ENCODE results near the gene ARHGAP24. TPM values are rescaled to one million over a fixed set of nuclear protein-coding genes. Genes with fewer than 3 reads are reported as not detected.
A peak's percentile ranks its signal among the peaks of the same experiment; 100 is the strongest.

Gene ARHGAP24
- polyA plus RNA-seq, 4 donors: 34.3 to 123 (median 108) TPM

GRCh38 chr4:86036736-86037135, 561.8 kb downstream of the ARHGAP24 start:
- no peak for DNase-seq (ENCODE audit: low read depth in 4 of 4, low spot score in 3 of 4)

- no peak for DNase-seq (ENCODE audit: low read depth in 4 of 4, low spot score in 3 of 4)
These were observed 563.1 kb downstream of the ARHGAP24 start for GRCh38 chr4:86038037-86038436.

GRCh38 chr4:86043755-86044592, 569.0 kb downstream of the ARHGAP24 start:
- peak in 3 of 4 donors; percentile 57 to 63 (median 59) for DNase-seq (ENCODE audit: low read depth in 4 of 4, low spot score in 3 of 4)

DNA sequence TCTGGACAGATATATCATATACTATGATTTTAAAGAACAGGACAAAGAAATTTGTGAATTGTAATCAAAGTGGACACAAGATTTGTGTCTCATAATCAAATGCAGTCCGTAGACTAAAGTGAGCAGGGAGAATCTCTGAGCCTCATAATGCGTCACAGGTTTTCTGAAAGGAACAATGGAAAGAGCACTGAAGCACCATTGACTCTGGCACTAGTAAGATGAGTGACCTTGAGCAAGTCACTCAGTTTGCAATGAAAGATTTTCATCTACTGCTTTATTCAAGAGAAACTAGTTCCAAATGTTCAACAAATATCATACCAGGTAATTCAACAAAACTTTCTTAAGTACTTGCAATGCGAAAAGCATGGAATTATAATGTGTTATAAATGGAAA, 569.6 kb downstream of the ARHGAP24 start:
- DNase-seq (ENCODE audit: low read depth in 4 of 4, low spot score in 3 of 4): no peak

DNA sequence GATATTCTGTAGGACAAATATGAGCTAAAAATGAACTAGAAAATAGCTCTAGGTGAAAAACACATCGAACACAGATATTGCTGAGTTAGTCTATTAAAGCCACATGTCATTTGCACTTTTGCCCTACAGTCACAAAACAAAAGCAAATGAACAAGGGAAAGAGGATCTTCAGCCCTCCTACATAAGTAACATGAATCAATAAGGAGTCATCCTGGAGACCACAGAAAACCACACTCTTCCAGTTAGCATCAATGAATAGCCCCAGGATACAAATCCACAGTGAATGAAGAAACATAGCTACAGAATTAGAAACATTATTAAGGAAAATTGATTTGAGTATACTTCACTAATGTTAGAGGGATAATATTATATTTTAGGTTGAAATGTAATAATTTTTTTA, 573.5 kb downstream of the ARHGAP24 start:
- DNase-seq (ENCODE audit: low read depth in 4 of 4, low spot score in 3 of 4): no peak

GRCh38 chr4:86050496-86050895, 575.5 kb downstream of the ARHGAP24 start:
- no peak for DNase-seq (ENCODE audit: low read depth in 4 of 4, low spot score in 3 of 4)

All from left renal pelvis (tissue), 4 donors.